ENCODE measurements around the gene TMOD4. TPM values are rescaled to one million over a fixed set of nuclear protein-coding genes. Genes with fewer than 3 reads are reported as not detected.

TMOD4 gene
- total and polyA plus RNA-seq, 2 of the 13 experiments (the other 11 are each of a cell fraction or from before 2014, with no cell fraction given), result 0.66 TPM; not detected in 1

- TF ChIP-seq ZNF724P (CRISPR knock-in tag; IDR thresholded peaks at IDR 0.05; ENCODE audit: borderline replicate concordance) (no peak), MNT (IDR thresholded peaks at IDR 0.05) (0 out of 2 replicates have a peak, but pooled peaks have one; percentile 21), RARA (CRISPR knock-in tag; IDR thresholded peaks at IDR 0.05) (no peak), ZNF660 (CRISPR knock-in tag; IDR thresholded peaks at IDR 0.05; ENCODE audit: borderline replicate concordance, low read depth) (no peak), HDAC2 (CRISPR knock-in tag; IDR thresholded peaks at IDR 0.05) (no peak), ZNF891 (CRISPR knock-in tag; IDR thresholded peaks at IDR 0.05) (no peak), BRD4 (CRISPR knock-in tag; IDR thresholded peaks at IDR 0.05) (no peak), POLR2G (IDR thresholded peaks at IDR 0.05; ENCODE audit: low read depth, low read length) (no peak), NBN (conservative IDR thresholded peaks at IDR 0.05) (no peak), TFE3 (CRISPR knock-in tag; IDR thresholded peaks at IDR 0.05) (no peak), AHDC1 (CRISPR knock-in tag; IDR thresholded peaks at IDR 0.05; ENCODE audit: borderline replicate concordance) (no peak), RFX5 (IDR thresholded peaks at IDR 0.05; ENCODE audit: low read depth, low read length) (no peak), DZIP1 (CRISPR knock-in tag; IDR thresholded peaks at IDR 0.05) (no peak), ZSCAN22 (CRISPR knock-in tag; IDR thresholded peaks at IDR 0.05) (no peak), ZNF589 (CRISPR knock-in tag; conservative IDR thresholded peaks at IDR 0.05) (no peak), SKI (IDR thresholded peaks at IDR 0.05; ENCODE audit: partially characterized antibody) (no peak), ZNF292 (CRISPR knock-in tag; IDR thresholded peaks at IDR 0.05; ENCODE audit: borderline replicate concordance, low read depth) (no peak), TAF15 (IDR thresholded peaks at IDR 0.05; ENCODE audit: low read depth, low read length, poor library complexity, severe bottlenecking) (no peak)
These were observed 28.1 kb downstream of the TMOD4 start (continued) for GRCh38 chr1:151147665-151148064.

All from HepG2 (cell line).